Endothelial cell of umbilical vein (primary cell): ENCODE data around the gene C2orf68. TPM values are rescaled to one million over a fixed set of nuclear protein-coding genes. Genes with fewer than 3 reads are reported as not detected.

ENCODE experiments used
- BruUV-seq: library from RNA; stranded (reverse); fragments of 400-500 nt; replicated peaks from 2 replicates; lab custom pipeline; 2021; lab: Mats Ljungman, UMichigan
- CTCF ChIA-PET: fragments of 300-600, 350-600 bp; sonication (Branson Sonifier 250); formaldehyde crosslinking; loops from one replicate; lab custom pipeline; 2021; ENCODE audit warnings: antibody characterized with exemption, inconsistent platforms; lab: Charles Lee
- POLR2A ChIA-PET: fragments of 300-600, 350-600 bp; sonication (Branson Sonifier 250); formaldehyde crosslinking; loops from one replicate; lab custom pipeline; 2021; ENCODE audit warnings: antibody characterized with exemption, inconsistent platforms; lab: Charles Lee
- DNase-seq: peaks from one replicate; pipeline ENCODE4 v3.0.0-alpha.2; 2011; ENCODE audit warnings: low read depth, low spot score
- FAIRE-seq: peaks from 2 replicates; lab custom pipeline; 2011; peaks lifted over from hg19 to GRCh38; lab: Jason Lieb, UNC
- H2AFZ ChIP-seq: 2 replicates; pipeline ENCODE4 v1.6.0; 2012; ENCODE audit warnings: low read depth, low read length, control low read depth, inconsistent platforms
- H3K27ac ChIP-seq: 2 replicates; pipeline ENCODE4 v1.5.1; 2011; ENCODE audit warnings: low read depth, mild to moderate bottlenecking, control low read depth, low read length, moderate library complexity; ENCODE audit not compliant: insufficient read depth
- H3K27me3 ChIP-seq, 2 experiments: 2 replicates each; pipeline versions ENCODE4 v1.6.0 to v1.6.1; 2011; ENCODE audit warnings: low read length in 2 of 2, mixed read lengths in 1 of 2; ENCODE audit not compliant: control insufficient read depth in 2 of 2, insufficient read depth in 2 of 2
- H3K36me3 ChIP-seq, 2 experiments: 2 replicates in 1 of 2; 3 replicates in 1 of 2; pipeline ENCODE4 v1.5.1; 2011; ENCODE audit warnings: low read length in 2 of 2, mild to moderate bottlenecking in 1 of 2, moderate library complexity in 1 of 2; ENCODE audit not compliant: control insufficient read depth in 2 of 2, insufficient read depth in 2 of 2; ENCODE audit errors: extremely low read depth in 1 of 2
- H3K4me1 ChIP-seq: 3 replicates; pipeline ENCODE4 v1.5.1; 2011; ENCODE audit warnings: mild to moderate bottlenecking, low read length; ENCODE audit not compliant: control insufficient read depth, insufficient read depth; ENCODE audit errors: extremely low read depth
- H3K4me2 ChIP-seq: 2 replicates; pipeline ENCODE4 v1.6.1; 2011; ENCODE audit warnings: low read length, control low read depth, mixed read lengths; ENCODE audit not compliant: insufficient read depth
- H3K4me3 ChIP-seq, 3 experiments: fragments of 200-600 bp in 1 of 3; sonication (generic), shearing (Covaris generic) in 1 of 3; replicated peaks in 1 of 3; 2 replicates each; pipeline ENCODE4 v1.5.1; 2011 to 2016; ENCODE audit warnings: control low read depth in 3 of 3, low read length in 3 of 3, mild to moderate bottlenecking in 2 of 3, inconsistent platforms in 1 of 3, low read depth in 1 of 3, moderate library complexity in 1 of 3; ENCODE audit not compliant: insufficient read depth in 1 of 3
- H3K79me2 ChIP-seq: 2 replicates; pipeline ENCODE4 v1.6.0; 2012; ENCODE audit warnings: low read length, inconsistent platforms; ENCODE audit not compliant: control insufficient read depth, insufficient read depth
- H3K9ac ChIP-seq: replicated peaks from 2 replicates; pipeline ENCODE3; 2011; ENCODE audit warnings: low read length, control low read depth; ENCODE audit not compliant: insufficient read depth; ENCODE audit errors: extremely low read depth
- H3K9me1 ChIP-seq: replicated peaks from 3 replicates; pipeline ENCODE4 v1.6.0; 2011; ENCODE audit warnings: mild to moderate bottlenecking, low read length; ENCODE audit not compliant: control insufficient read depth, insufficient read depth; ENCODE audit errors: extremely low read depth
- H3K9me3 ChIP-seq: replicated peaks from 2 replicates; pipeline ENCODE4 v1.5.1; 2012; ENCODE audit warnings: low read length, inconsistent platforms; ENCODE audit not compliant: control insufficient read depth, insufficient read depth
- H4K20me1 ChIP-seq: replicated peaks from 2 replicates; pipeline ENCODE3; 2011; ENCODE audit warnings: mild to moderate bottlenecking, low read length; ENCODE audit not compliant: control insufficient read depth, insufficient read depth; ENCODE audit errors: extremely low read depth
- CTCF ChIP-seq, 2 donors: IDR thresholded peaks; 1 replicate in 1 of 2; 2 replicates in 1 of 2; pipeline ENCODE4 v1.5.1; 2011; ENCODE audit warnings: low read length in 2 of 2, mild to moderate bottlenecking in 2 of 2, moderate library complexity in 2 of 2, control low read depth in 1 of 2, inconsistent platforms in 1 of 2, low read depth in 1 of 2; ENCODE audit not compliant: insufficient read depth in 1 of 2; ENCODE audit errors: extremely low read depth in 1 of 2
- EZH2 ChIP-seq: IDR thresholded peaks from 2 replicates; pipeline ENCODE4 v1.6.1; 2012; ENCODE audit warnings: borderline replicate concordance, low read depth, mild to moderate bottlenecking, moderate library complexity, low read length, inconsistent platforms; ENCODE audit not compliant: severe bottlenecking
- FOS ChIP-seq: IDR thresholded peaks from 2 replicates; pipeline ENCODE4 v1.6.1; 2011; ENCODE audit warnings: mild to moderate bottlenecking, low read length, moderate library complexity, borderline replicate concordance; ENCODE audit not compliant: insufficient read depth
- GATA2 ChIP-seq: IDR thresholded peaks from 2 replicates; pipeline ENCODE4 v1.7.0; 2011; ENCODE audit warnings: low read depth, mild to moderate bottlenecking, moderate library complexity, mixed read lengths, low read length; ENCODE audit not compliant: insufficient read length, insufficient read depth
- JUN ChIP-seq: IDR thresholded peaks from 2 replicates; pipeline ENCODE4 v1.6.1; 2011; ENCODE audit warnings: borderline replicate concordance, low read depth; ENCODE audit not compliant: insufficient read length, insufficient read depth
- MAX ChIP-seq: IDR thresholded peaks from 2 replicates; pipeline ENCODE4 v1.6.1; 2011; ENCODE audit not compliant: insufficient read depth, insufficient read length
- MYC ChIP-seq: IDR thresholded peaks from one replicate; pipeline ENCODE4 v1.6.1; 2011; ENCODE audit warnings: mild to moderate bottlenecking, low read depth, low read length
- POLR2A ChIP-seq: IDR thresholded peaks from 2 replicates; pipeline ENCODE4 v1.6.1; 2012; ENCODE audit warnings: low read depth, mild to moderate bottlenecking, control low read depth, low read length
- POLR2AphosphoS5 ChIP-seq: IDR thresholded peaks from 2 replicates; pipeline ENCODE4 v1.6.1; 2012; ENCODE audit warnings: low read depth, mild to moderate bottlenecking, control low read depth, low read length, moderate library complexity; ENCODE audit not compliant: insufficient read depth
- dilution Hi-C: fragments of 300-500 bp; cut with MboI; formaldehyde crosslinking; loops from one replicate; pipeline ENCODE4 v1.15.0; 2019; ENCODE audit warnings: low sequenced_read_pairs; ENCODE audit not compliant: extremely low pct_ligation_motif_present
- intact Hi-C: fragments of 100-400 bp; cut with micrococcal nuclease; formaldehyde crosslinking; loops from one replicate; pipeline ENCODE4 v1.10.0; 2022
- polyA plus RNA-seq, 4 experiments: library from polyadenylated mRNA; depleted of rRNA in 3 of 4; stranded (reverse) in 3 of 4; unstranded in 1 of 4; fragments of >200 nt; gene quantifications; 2 replicates each; pipeline versions ENCODE4 v1.2.1 to v1.2.3, GENCODE V29; 2011 to 2012; ENCODE audit warnings: missing spikeins in 1 of 4
- total RNA-seq: library from RNA; stranded (reverse); gene quantifications from 2 replicates; pipeline ENCODE4 v1.2.3, GENCODE V29; 2021

Gene C2orf68
- total and polyA plus RNA-seq, 2 donors (not counting 3 experiments of a cell fraction or from before 2014, with no cell fraction given): 17.4 to 27.4 TPM

- no TSS peak for BruUV-seq
- FAIRE-seq (no peak), DNase-seq (no peak)
- peaks cover 19% of the 10 kb centered on the region for H3K79me2 ChIP-seq
- H3K9ac ChIP-seq: no peak overlapping the region
- H3K9me3 ChIP-seq: no peaks in the 10 kb centered on the region
- no peaks in the 10 kb centered on the region for H3K9me1 ChIP-seq
- no peak overlapping the region for H2AFZ ChIP-seq
- no peaks in the 10 kb centered on the region for H4K20me1 ChIP-seq
- TF ChIP-seq POLR2AphosphoS5 (no peak), MYC (no peak), EZH2 (no peak), CTCF (IDR thresholded peaks at IDR 0.05; ENCODE audit: extremely low read depth in 1 of 2, insufficient read depth in 1 of 2, low read depth in 1 of 2, low read length in 2 of 2) (no peak), POLR2A (no peak), GATA2 (no peak), FOS (no peak), MAX (no peak), JUN (no peak)
- no peak overlapping the region for H3K4me2 ChIP-seq
- intact Hi-C loops (no loop called here), dilution Hi-C loops (no loop called here)
- ChIA-PET CTCF (interaction anchor here (2.3 kb wide), 1 partner anchor 8 kb away, joined by 8 read pairs; no protein-coding TSS in a partner anchor), POLR2A (no interaction called here)
- no peak overlapping the region for H3K27ac ChIP-seq
- peaks cover 22% of the 10 kb centered on the region for H3K4me1 ChIP-seq
- peaks cover 0 to 29% of the 10 kb centered on the region in 2 experiments for H3K36me3 ChIP-seq
- no peak overlapping the region for H3K4me3 ChIP-seq
- no peaks in the 10 kb centered on the region for H3K27me3 ChIP-seq
These were observed 13.1 kb downstream of the C2orf68 start for GRCh38 chr2:85598594-85599340.
